ENCODE data around the gene TMEM259. TPM values are rescaled to one million over a fixed set of nuclear protein-coding genes. Genes with fewer than 3 reads are reported as not detected.

The TMEM259 gene
- total RNA-seq, 1 experiment from 2014 or later, result 202 TPM

DNA sequence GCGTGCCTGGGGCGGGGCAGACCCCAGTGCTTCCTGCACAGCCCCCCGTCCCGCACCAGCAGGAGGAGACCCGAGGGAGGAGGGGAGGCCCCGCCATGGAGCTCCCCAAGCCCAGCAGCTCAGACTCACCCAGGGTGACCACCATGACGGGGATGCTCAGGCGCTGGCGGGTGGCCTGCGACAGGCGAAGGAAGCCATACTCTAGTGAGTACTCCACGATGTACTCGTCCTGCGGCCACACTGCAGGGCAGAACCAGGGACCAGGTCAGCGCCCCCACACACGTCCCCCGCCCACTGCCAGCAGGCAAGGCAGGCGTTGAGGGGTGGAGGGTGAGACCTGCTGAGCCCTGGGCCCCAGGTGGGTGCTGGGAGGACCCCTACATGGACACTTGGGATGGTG is 8.6 kb downstream of the TMEM259 start:
- CTCF ChIA-PET, result no interaction called here
- no TSS peak for BruUV-seq (replicated peaks)

GRCh38 chr19:1011831-1012333 is 9.0 kb downstream of the TMEM259 start:
- Histone ChIP-seq H3K9ac (ENCODE audit: low read length) (no peak overlapping the region), H3K27me3 (ENCODE audit: insufficient read depth, low read length) (no peaks in the 10 kb centered on the region), H3K9me3 (ENCODE audit: control insufficient read depth in 1 of 2, insufficient read depth in 1 of 2, low read depth in 1 of 2, low read length in 2 of 2) (no peaks in the 10 kb centered on the region), H3K79me2 (ENCODE audit: insufficient read depth, low read length) (peaks cover 40% of the 10 kb centered on the region), H3K9me2 (ENCODE audit: insufficient read depth) (no peaks in the 10 kb centered on the region), H4K20me1 (ENCODE audit: insufficient read depth) (no peaks in the 10 kb centered on the region; the same call in 1 of the 2 replicates), H3K4me2 (ENCODE audit: low read length) (no peak overlapping the region), H3K27ac (ENCODE audit: low read depth, low read length) (no peak overlapping the region), H3K4me1 (ENCODE audit: control insufficient read depth in 1 of 2, insufficient read depth in 2 of 2, low read length in 2 of 2) (peaks cover 2 to 5% of the 10 kb centered on the region in 2 experiments), H2AFZ (ENCODE audit: low read depth, low read length, poor library complexity, severe bottlenecking) (no peak overlapping the region), H3K4me3 (replicated peaks in 1 of 2; ENCODE audit: low read depth in 1 of 2, low read length in 2 of 2) (no peak overlapping the region), H3K36me3 (ENCODE audit: control insufficient read depth in 1 of 2, insufficient read depth in 2 of 2, low read length in 2 of 2) (peaks cover 3 to 4% of the 10 kb centered on the region in 2 experiments; a peak in 2 of 4 replicates)
- ChIA-PET RAD21 (ENCODE audit: low non-redundant PET in 1 of 2, low total read pairs in 2 of 2, uncharacterized antibody in 2 of 2, unreplicated experiment in 2 of 2) (no interaction called here), POLR2A (no interaction called here), CTCF (no interaction called here)
- intact Hi-C loops (cut with micrococcal nuclease), result no loop called here
- ATAC-seq, result no peak
- BruUV-seq (replicated peaks), result no TSS peak
- no peak for DNase-seq (ENCODE audit: low read depth, low spot score)
- TF ChIP-seq SIN3A (IDR thresholded peaks at IDR 0.05; ENCODE audit: low read depth), result no peak
- no peak for TF ChIP-seq ZNF274 (IDR thresholded peaks at IDR 0.05; ENCODE audit: low read depth, low read length)
- TF ChIP-seq, protein P1, sequence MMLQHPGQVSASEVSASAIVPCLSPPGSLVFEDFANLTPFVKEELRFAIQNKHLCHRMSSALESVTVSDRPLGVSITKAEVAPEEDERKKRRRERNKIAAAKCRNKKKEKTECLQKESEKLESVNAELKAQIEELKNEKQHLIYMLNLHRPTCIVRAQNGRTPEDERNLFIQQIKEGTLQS (IDR thresholded peaks at IDR 0.05), result no peak
- no peak for TF ChIP-seq CBX3 (IDR thresholded peaks at IDR 0.05; ENCODE audit: low read depth)
- TF ChIP-seq EZH2phosphoT487 (IDR thresholded peaks at IDR 0.05; ENCODE audit: borderline replicate concordance), result no peak
- TF ChIP-seq, protein P2, sequence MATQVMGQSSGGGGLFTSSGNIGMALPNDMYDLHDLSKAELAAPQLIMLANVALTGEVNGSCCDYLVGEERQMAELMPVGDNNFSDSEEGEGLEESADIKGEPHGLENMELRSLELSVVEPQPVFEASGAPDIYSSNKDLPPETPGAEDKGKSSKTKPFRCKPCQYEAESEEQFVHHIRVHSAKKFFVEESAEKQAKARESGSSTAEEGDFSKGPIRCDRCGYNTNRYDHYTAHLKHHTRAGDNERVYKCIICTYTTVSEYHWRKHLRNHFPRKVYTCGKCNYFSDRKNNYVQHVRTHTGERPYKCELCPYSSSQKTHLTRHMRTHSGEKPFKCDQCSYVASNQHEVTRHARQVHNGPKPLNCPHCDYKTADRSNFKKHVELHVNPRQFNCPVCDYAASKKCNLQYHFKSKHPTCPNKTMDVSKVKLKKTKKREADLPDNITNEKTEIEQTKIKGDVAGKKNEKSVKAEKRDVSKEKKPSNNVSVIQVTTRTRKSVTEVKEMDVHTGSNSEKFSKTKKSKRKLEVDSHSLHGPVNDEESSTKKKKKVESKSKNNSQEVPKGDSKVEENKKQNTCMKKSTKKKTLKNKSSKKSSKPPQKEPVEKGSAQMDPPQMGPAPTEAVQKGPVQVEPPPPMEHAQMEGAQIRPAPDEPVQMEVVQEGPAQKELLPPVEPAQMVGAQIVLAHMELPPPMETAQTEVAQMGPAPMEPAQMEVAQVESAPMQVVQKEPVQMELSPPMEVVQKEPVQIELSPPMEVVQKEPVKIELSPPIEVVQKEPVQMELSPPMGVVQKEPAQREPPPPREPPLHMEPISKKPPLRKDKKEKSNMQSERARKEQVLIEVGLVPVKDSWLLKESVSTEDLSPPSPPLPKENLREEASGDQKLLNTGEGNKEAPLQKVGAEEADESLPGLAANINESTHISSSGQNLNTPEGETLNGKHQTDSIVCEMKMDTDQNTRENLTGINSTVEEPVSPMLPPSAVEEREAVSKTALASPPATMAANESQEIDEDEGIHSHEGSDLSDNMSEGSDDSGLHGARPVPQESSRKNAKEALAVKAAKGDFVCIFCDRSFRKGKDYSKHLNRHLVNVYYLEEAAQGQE (IDR thresholded peaks at IDR 0.05; ENCODE audit: low read depth), result no peak
- TF ChIP-seq CEBPB (IDR thresholded peaks at IDR 0.05; ENCODE audit: low read depth), result no peak
- no peak for TF ChIP-seq EGR1 (IDR thresholded peaks at IDR 0.05; ENCODE audit: low read depth)
- TF ChIP-seq SRF (IDR thresholded peaks at IDR 0.05; ENCODE audit: low read depth), result no peak
- TF ChIP-seq POLR2A (IDR thresholded peaks at IDR 0.05; ENCODE audit: borderline replicate concordance, extremely low read depth, insufficient read depth, insufficient read length), result no peak
- TF ChIP-seq SP1 (IDR thresholded peaks at IDR 0.05; ENCODE audit: low read depth), result no peak

More for the DNA sequence above, 8.6 kb downstream of the TMEM259 start:
- no peak for ATAC-seq
- no peaks in the 10 kb centered on the region; the same call in 1 of the 2 replicates for H4K20me1 ChIP-seq (ENCODE audit: insufficient read depth)
- H3K9me2 ChIP-seq (ENCODE audit: insufficient read depth), result no peaks in the 10 kb centered on the region
- no peak overlapping the region for H3K4me3 ChIP-seq (replicated peaks in 1 of 2; ENCODE audit: low read depth in 1 of 2, low read length in 2 of 2)
- peaks cover 7 to 10% of the 10 kb centered on the region in 2 experiments for H3K4me1 ChIP-seq (ENCODE audit: control insufficient read depth in 1 of 2, insufficient read depth in 2 of 2, low read length in 2 of 2)
- no peak overlapping the region for H3K9ac ChIP-seq (ENCODE audit: low read length)
- intact Hi-C loops (cut with micrococcal nuclease), result no loop called here
- DNase-seq (ENCODE audit: low read depth, low spot score), result no peak
- no peaks in the 10 kb centered on the region for H3K9me3 ChIP-seq (ENCODE audit: control insufficient read depth in 1 of 2, insufficient read depth in 1 of 2, low read depth in 1 of 2, low read length in 2 of 2)
- H3K36me3 ChIP-seq (ENCODE audit: control insufficient read depth in 1 of 2, insufficient read depth in 2 of 2, low read length in 2 of 2), result peaks cover 3 to 4% of the 10 kb centered on the region in 2 experiments; a peak in 2 of 4 replicates
- no peak for TF ChIP-seq TCF7L2 (IDR thresholded peaks at IDR 0.05; ENCODE audit: borderline replicate concordance, extremely low read depth, insufficient read depth, insufficient read length)
- TF ChIP-seq YY1 (IDR thresholded peaks at IDR 0.05; ENCODE audit: extremely low read depth, insufficient replicate concordance, low read depth, low read length), result no peak
- TF ChIP-seq ZNF274 (IDR thresholded peaks at IDR 0.05; ENCODE audit: low read depth, low read length), result no peak
- TF ChIP-seq ZFX (IDR thresholded peaks at IDR 0.05), result no peak
- TF ChIP-seq CEBPB (IDR thresholded peaks at IDR 0.05; ENCODE audit: low read depth), result no peak
- no peak for TF ChIP-seq CBX3 (IDR thresholded peaks at IDR 0.05; ENCODE audit: low read depth)
- no peak for TF ChIP-seq SIN3A (IDR thresholded peaks at IDR 0.05; ENCODE audit: low read depth)
- TF ChIP-seq FOSL1 (IDR thresholded peaks at IDR 0.05; ENCODE audit: low read depth), result no peak
- TF ChIP-seq, protein P3, sequence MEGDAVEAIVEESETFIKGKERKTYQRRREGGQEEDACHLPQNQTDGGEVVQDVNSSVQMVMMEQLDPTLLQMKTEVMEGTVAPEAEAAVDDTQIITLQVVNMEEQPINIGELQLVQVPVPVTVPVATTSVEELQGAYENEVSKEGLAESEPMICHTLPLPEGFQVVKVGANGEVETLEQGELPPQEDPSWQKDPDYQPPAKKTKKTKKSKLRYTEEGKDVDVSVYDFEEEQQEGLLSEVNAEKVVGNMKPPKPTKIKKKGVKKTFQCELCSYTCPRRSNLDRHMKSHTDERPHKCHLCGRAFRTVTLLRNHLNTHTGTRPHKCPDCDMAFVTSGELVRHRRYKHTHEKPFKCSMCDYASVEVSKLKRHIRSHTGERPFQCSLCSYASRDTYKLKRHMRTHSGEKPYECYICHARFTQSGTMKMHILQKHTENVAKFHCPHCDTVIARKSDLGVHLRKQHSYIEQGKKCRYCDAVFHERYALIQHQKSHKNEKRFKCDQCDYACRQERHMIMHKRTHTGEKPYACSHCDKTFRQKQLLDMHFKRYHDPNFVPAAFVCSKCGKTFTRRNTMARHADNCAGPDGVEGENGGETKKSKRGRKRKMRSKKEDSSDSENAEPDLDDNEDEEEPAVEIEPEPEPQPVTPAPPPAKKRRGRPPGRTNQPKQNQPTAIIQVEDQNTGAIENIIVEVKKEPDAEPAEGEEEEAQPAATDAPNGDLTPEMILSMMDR (IDR thresholded peaks at IDR 0.05 in 2 of 3, conservative IDR thresholded peaks at IDR 0.05 in 1 of 3; ENCODE audit: borderline replicate concordance in 1 of 3, insufficient read depth in 1 of 3, low read depth in 2 of 3, low read length in 2 of 3), result no peak
- peaks cover 44% of the 10 kb centered on the region for H3K79me2 ChIP-seq (ENCODE audit: insufficient read depth, low read length)
- H3K27me3 ChIP-seq (ENCODE audit: insufficient read depth, low read length), result no peaks in the 10 kb centered on the region
- no peak overlapping the region for H3K27ac ChIP-seq (ENCODE audit: low read depth, low read length)
- H3K4me2 ChIP-seq (ENCODE audit: low read length), result no peak overlapping the region
- ChIA-PET RAD21 (ENCODE audit: low non-redundant PET in 1 of 2, low total read pairs in 2 of 2, uncharacterized antibody in 2 of 2, unreplicated experiment in 2 of 2) (no interaction called here), POLR2A (no interaction called here)
- H2AFZ ChIP-seq (ENCODE audit: low read depth, low read length, poor library complexity, severe bottlenecking), result no peak overlapping the region

Measured in HCT116 (cell line).